GM23338 (cell line): ENCODE results near the gene SLC37A1. TPM values are rescaled to one million over a fixed set of nuclear protein-coding genes. Genes with fewer than 3 reads are reported as not detected.

ENCODE experiments used
- ATAC-seq: fragments of 200-7000 bp; cut with Tn5 transposase; 3 replicates; pipeline ENCODE4 v1.9.1; 2020
- DNase-seq: peaks from one replicate; pipeline ENCODE4 v3.0.0-alpha.2; 2015; ENCODE audit warnings: low spot score
- H2AFZ ChIP-seq: fragments of 200-600 bp; sonication (generic); 2 replicates; pipeline ENCODE4 v1.8.0; 2016; ENCODE audit warnings: antibody characterized with exemption, mild to moderate bottlenecking, moderate library complexity
- H3F3A ChIP-seq: fragments of 200-600 bp; sonication (generic); replicated peaks from 2 replicates; pipeline ENCODE4 v1.8.0; 2017; ENCODE audit warnings: antibody characterized with exemption, mixed run types, low read depth
- H3K27ac ChIP-seq: fragments of 200-600 bp; sonication (generic); 2 replicates; pipeline ENCODE4 v1.6.1; 2016; ENCODE audit warnings: low read depth
- H3K27me3 ChIP-seq: fragments of 200-600 bp; sonication (generic); 2 replicates; pipeline ENCODE4 v1.8.0; 2016; ENCODE audit warnings: mild to moderate bottlenecking, mixed run types, moderate library complexity; ENCODE audit not compliant: insufficient read depth
- H3K36me3 ChIP-seq: fragments of 200-600 bp; sonication (generic); 2 replicates; pipeline ENCODE4 v1.8.0; 2016; ENCODE audit warnings: mild to moderate bottlenecking; ENCODE audit not compliant: insufficient read depth
- H3K4me1 ChIP-seq: fragments of 200-600 bp; sonication (generic); 2 replicates; pipeline ENCODE4 v1.8.0; 2016; ENCODE audit warnings: mild to moderate bottlenecking, moderate library complexity; ENCODE audit not compliant: insufficient read depth
- H3K4me2 ChIP-seq: fragments of 200-600 bp; sonication (generic); 2 replicates; pipeline ENCODE4 v1.7.1; 2017; ENCODE audit warnings: mixed run types
- H3K4me3 ChIP-seq: fragments of 200-600 bp; sonication (generic); 2 replicates; pipeline ENCODE4 v1.6.1; 2016; ENCODE audit warnings: mixed run types
- H3K79me2 ChIP-seq: fragments of 200-600 bp; sonication (generic); replicated peaks from 2 replicates; pipeline ENCODE4 v1.8.0; 2017; ENCODE audit warnings: mild to moderate bottlenecking; ENCODE audit not compliant: insufficient read depth
- H3K9me2 ChIP-seq: fragments of 200-600 bp; sonication (generic); 2 replicates; pipeline ENCODE4 v1.8.0; 2017; ENCODE audit not compliant: insufficient read depth
- H4K20me1 ChIP-seq: fragments of 200-600 bp; sonication (generic); replicated peaks from 2 replicates; pipeline ENCODE4 v1.8.0; 2017; ENCODE audit warnings: mild to moderate bottlenecking; ENCODE audit not compliant: insufficient read depth
- H3K27ac Mint-ChIP-seq: 2 replicates; pipeline ENCODE4 v1.8.0; 2020; ENCODE audit warnings: inconsistent platforms, mild to moderate bottlenecking, moderate library complexity, mixed read lengths
- H3K27me3 Mint-ChIP-seq: 3 replicates; pipeline ENCODE4 v1.8.0; 2022; ENCODE audit warnings: low read depth, mild to moderate bottlenecking, moderate library complexity, mixed read lengths, inconsistent platforms; ENCODE audit not compliant: insufficient read depth, poor library complexity
- H3K36me3 Mint-ChIP-seq: 3 replicates; pipeline ENCODE4 v1.8.0; 2021; ENCODE audit warnings: low read depth, mild to moderate bottlenecking, inconsistent platforms, moderate library complexity, mixed read lengths
- H3K4me1 Mint-ChIP-seq: 3 replicates; pipeline ENCODE4 v1.8.0; 2020; ENCODE audit warnings: mild to moderate bottlenecking, inconsistent platforms, mixed read lengths
- H3K4me3 Mint-ChIP-seq: 3 replicates; pipeline ENCODE4 v1.8.0; 2021; ENCODE audit warnings: moderate library complexity, mild to moderate bottlenecking, inconsistent platforms, mixed read lengths
- H3K9me3 Mint-ChIP-seq: 3 replicates; pipeline ENCODE4 v1.8.0; 2020; ENCODE audit warnings: moderate library complexity, mild to moderate bottlenecking, inconsistent platforms, mixed read lengths
- CTCF ChIP-seq, 2 experiments: fragments of 200-600 bp in 1 of 2; sonication (generic) in 1 of 2; conservative IDR thresholded peaks; 2 replicates each; pipeline versions ENCODE4 v1.5.1 to v1.6.1; 2016 to 2017; ENCODE audit warnings: antibody characterized with exemption in 2 of 2, low read depth in 2 of 2, mild to moderate bottlenecking in 2 of 2, moderate library complexity in 1 of 2
- ETS1 ChIP-seq: IDR thresholded peaks from 2 replicates; pipeline ENCODE4 v1.6.1; 2016; ENCODE audit warnings: antibody characterized with exemption
- ZNF462 ChIP-seq: fragments of 250-450 bp; sonication (Bioruptor Pico); IDR thresholded peaks from 2 replicates; pipeline ENCODE4 v1.5.0; 2020; ENCODE audit warnings: mild to moderate bottlenecking, moderate library complexity
- polyA plus RNA-seq: library from polyadenylated mRNA; unstranded; fragments of >200 nt; fragmentation: Nextera tagmentation; extraction: Ambion mirVana; gene quantifications from 2 replicates; pipeline ENCODE4 v1.2.1, GENCODE V29; 2016
- total RNA-seq: library from RNA; depleted of rRNA; stranded (reverse); fragments of >200 nt; shearing (Covaris generic); gene quantifications from 2 replicates; pipeline ENCODE4 v1.2.3, GENCODE V29; 2014

The SLC37A1 gene
- total and polyA plus RNA-seq, 2 experiments from 2014 or later, result 14.0 to 30.3 TPM

GRCh38 chr21:42554251-42554961 is 40.8 kb downstream of the SLC37A1 start:
- peak; percentile 26 for DNase-seq

More at GRCh38 chr21:42554251-42554961, 40.8 kb downstream of the SLC37A1 start:
- peaks cover 16% of the 10 kb centered on the region for H3K9me3 Mint-ChIP-seq
- Histone ChIP-seq H3K4me3 (no peak overlapping the region), H4K20me1 (no peaks in the 10 kb centered on the region), H3K27ac (peak overlapping the region; percentile 64; the same call in 1 of the 2 replicates), H3F3A (no peaks in the 10 kb centered on the region), H3K4me1 (peaks cover 25% of the 10 kb centered on the region), H3K4me2 (no peak overlapping the region), H3K9me2 (peaks cover 7% of the 10 kb centered on the region; the same call in 1 of the 2 replicates), H2AFZ (no peak overlapping the region), H3K27me3 (no peaks in the 10 kb centered on the region), H3K36me3 (no peaks in the 10 kb centered on the region; the same call in 1 of the 2 replicates), H3K79me2 (no peaks in the 10 kb centered on the region)
- TF ChIP-seq CTCF (conservative IDR thresholded peaks at IDR 0.05; ENCODE audit: low read depth in 2 of 2) (peak in 1 of 2 experiments; percentile 24; a peak in 1 of 4 replicates), ZNF462 (no peak), ETS1 (no peak)
- peak overlapping the region; percentile 74 for H3K27ac Mint-ChIP-seq
- H3K4me1 Mint-ChIP-seq, result peaks cover 36% of the 10 kb centered on the region
- no peak overlapping the region for H3K4me3 Mint-ChIP-seq
- ATAC-seq, result peak; percentile 65
- H3K27me3 Mint-ChIP-seq, result peaks cover 3% of the 10 kb centered on the region
- peaks cover 52% of the 10 kb centered on the region for H3K36me3 Mint-ChIP-seq
